Neural cell (in vitro differentiated cells): ENCODE results near the gene SLC13A3. TPM values are rescaled to one million over a fixed set of nuclear protein-coding genes. Genes with fewer than 3 reads are reported as not detected.

Experiments used
- H2AFZ ChIP-seq: fragments of 200-600, 300-800 bp; sonication (generic), shearing (Covaris generic); 2 replicates; pipeline ENCODE4 v1.6.0; 2014; ENCODE audit warnings: low read depth, mild to moderate bottlenecking, antibody characterized with exemption, low read length, moderate library complexity
- H3F3A ChIP-seq: fragments of 200-600 bp; shearing (Covaris generic); 2 replicates; pipeline ENCODE4 v1.6.1; 2016; ENCODE audit warnings: mild to moderate bottlenecking, moderate library complexity, mixed read lengths, antibody characterized with exemption, low read length; ENCODE audit not compliant: insufficient read depth, poor library complexity, severe bottlenecking
- H3K27ac ChIP-seq: fragments of 200-600, 300-800 bp; sonication (generic), shearing (Covaris generic); 2 replicates; pipeline ENCODE4 v1.5.1; 2014; ENCODE audit warnings: mild to moderate bottlenecking, low read length, moderate library complexity
- H3K27me3 ChIP-seq: fragments of 300-800, 200-600 bp; sonication (generic), shearing (Covaris generic); 2 replicates; pipeline ENCODE4 v1.6.0; 2014; ENCODE audit warnings: mild to moderate bottlenecking, low read depth, low read length, moderate library complexity; ENCODE audit not compliant: insufficient read depth
- H3K36me3 ChIP-seq: fragments of 300-800, 200-600 bp; sonication (generic), shearing (Covaris generic); 2 replicates; pipeline ENCODE4 v1.5.1; 2014; ENCODE audit warnings: mild to moderate bottlenecking, antibody characterized with exemption, low read length, moderate library complexity; ENCODE audit not compliant: insufficient read depth
- H3K4me2 ChIP-seq: fragments of 300-800, 200-600 bp; sonication (generic), shearing (Covaris generic); 2 replicates; pipeline ENCODE4 v1.6.0; 2014; ENCODE audit warnings: mild to moderate bottlenecking, low read length
- H3K4me3 ChIP-seq: fragments of 300-800, 200-600 bp; sonication (generic), shearing (Covaris generic); 2 replicates; pipeline ENCODE4 v1.5.1; 2014; ENCODE audit warnings: mild to moderate bottlenecking, low read length, moderate library complexity
- H3K79me2 ChIP-seq: fragments of 200-600 bp; shearing (Covaris generic); replicated peaks from 2 replicates; pipeline ENCODE4 v1.6.0; 2014; ENCODE audit warnings: mild to moderate bottlenecking, low read length, moderate library complexity; ENCODE audit not compliant: insufficient read depth
- H3K9ac ChIP-seq: fragments of 300-800, 200-600 bp; sonication (generic), shearing (Covaris generic); 2 replicates; pipeline ENCODE4 v1.6.1; 2016; ENCODE audit warnings: mild to moderate bottlenecking, low read length, mixed read lengths
- H3K9me2 ChIP-seq: fragments of 200-600 bp; shearing (Covaris generic); 2 replicates; pipeline ENCODE4 v1.6.1; 2016; ENCODE audit warnings: mild to moderate bottlenecking, low read length, mixed read lengths; ENCODE audit not compliant: insufficient read depth
- H3K9me3 ChIP-seq: fragments of 200-600, 300-800 bp; sonication (generic), shearing (Covaris generic); 2 replicates; pipeline ENCODE4 v1.6.1; 2016; ENCODE audit warnings: mild to moderate bottlenecking, mixed run types, low read length, moderate library complexity, mixed read lengths
- H4K20me1 ChIP-seq: fragments of 200-600 bp; shearing (Covaris generic); 2 replicates; pipeline ENCODE4 v1.6.1; 2016; ENCODE audit warnings: mild to moderate bottlenecking, mixed run types; ENCODE audit not compliant: insufficient read depth
- EP300 ChIP-seq: fragments of 450-650 bp; conservative IDR thresholded peaks from 2 replicates; pipeline ENCODE4 v1.6.1; 2014; ENCODE audit warnings: antibody characterized with exemption, mild to moderate bottlenecking, moderate library complexity; ENCODE audit not compliant: poor library complexity, severe bottlenecking
- EZH2 ChIP-seq: fragments of 200-600, 300-800 bp; shearing (Covaris generic), sonication (generic); IDR thresholded peaks from 2 replicates; pipeline ENCODE4 v1.6.1; 2014; ENCODE audit warnings: antibody characterized with exemption, low read length, borderline replicate concordance, mild to moderate bottlenecking; ENCODE audit not compliant: insufficient read depth, poor library complexity, severe bottlenecking
- MXI1 ChIP-seq: fragments of 450-650 bp; conservative IDR thresholded peaks from 2 replicates; pipeline ENCODE4 v1.6.1; 2014; ENCODE audit warnings: antibody characterized with exemption, mild to moderate bottlenecking; ENCODE audit not compliant: poor library complexity, severe bottlenecking
- POLR2AphosphoS5 ChIP-seq: IDR thresholded peaks from 2 replicates; pipeline ENCODE4 v1.6.1; 2012
- RAD21 ChIP-seq: fragments of 450-650 bp; conservative IDR thresholded peaks from 2 replicates; pipeline ENCODE4 v1.6.1; 2014; ENCODE audit warnings: antibody characterized with exemption, mild to moderate bottlenecking, moderate library complexity
- SMC3 ChIP-seq: fragments of 450-650 bp; conservative IDR thresholded peaks from 2 replicates; pipeline ENCODE4 v1.6.1; 2014; ENCODE audit warnings: antibody characterized with exemption, mild to moderate bottlenecking, moderate library complexity; ENCODE audit not compliant: poor library complexity
- TAF1 ChIP-seq: IDR thresholded peaks from 2 replicates; pipeline ENCODE4 v1.6.1; 2012; ENCODE audit warnings: low read depth
- polyA plus RNA-seq: library from polyadenylated mRNA; depleted of rRNA; stranded (reverse); fragments of >200 nt; gene quantifications from 2 replicates; pipeline ENCODE4 v1.2.3, GENCODE V29; 2014
- TF ChIP-seq, protein P1 (sequence below): IDR thresholded peaks from 2 replicates; pipeline ENCODE4 v1.6.1; 2012; ENCODE audit warnings: borderline replicate concordance
- TF ChIP-seq, protein P2 (sequence below): fragments of 450-650 bp; IDR thresholded peaks from 2 replicates; pipeline ENCODE4 v1.5.1; 2014; ENCODE audit warnings: antibody characterized with exemption, mild to moderate bottlenecking, moderate library complexity; ENCODE audit not compliant: poor library complexity, severe bottlenecking

Gene SLC13A3
- polyA plus RNA-seq, 1 donor from 2014 or later = 5.5 TPM

DNA sequence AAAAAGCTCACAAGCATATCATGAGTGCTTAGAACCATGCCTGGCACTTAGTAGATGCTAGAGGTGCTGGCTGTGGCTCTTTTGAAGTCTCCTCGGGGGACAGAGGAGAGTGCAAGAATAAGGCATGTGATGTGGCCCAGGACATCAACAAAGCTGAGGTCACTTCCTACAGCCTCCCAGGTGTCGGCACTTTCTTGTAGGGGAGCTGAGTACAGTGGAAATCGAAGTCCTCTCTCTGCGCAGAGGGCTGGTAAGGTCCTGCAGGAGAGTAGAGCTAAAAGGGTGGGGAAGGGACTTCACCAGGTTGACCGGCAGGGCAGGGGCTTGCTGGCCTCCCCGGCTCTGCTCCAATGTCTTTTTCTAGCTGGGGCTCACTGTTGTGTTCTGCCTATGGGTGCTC is 11.2 kb downstream of the SLC13A3 start:
- no peak for TF ChIP-seq TAF1
- TF ChIP-seq MXI1 = no peak
- no peak for TF ChIP-seq SMC3
- TF ChIP-seq EZH2 = no peak
- TF ChIP-seq EP300 = no peak
- TF ChIP-seq, protein P1, sequence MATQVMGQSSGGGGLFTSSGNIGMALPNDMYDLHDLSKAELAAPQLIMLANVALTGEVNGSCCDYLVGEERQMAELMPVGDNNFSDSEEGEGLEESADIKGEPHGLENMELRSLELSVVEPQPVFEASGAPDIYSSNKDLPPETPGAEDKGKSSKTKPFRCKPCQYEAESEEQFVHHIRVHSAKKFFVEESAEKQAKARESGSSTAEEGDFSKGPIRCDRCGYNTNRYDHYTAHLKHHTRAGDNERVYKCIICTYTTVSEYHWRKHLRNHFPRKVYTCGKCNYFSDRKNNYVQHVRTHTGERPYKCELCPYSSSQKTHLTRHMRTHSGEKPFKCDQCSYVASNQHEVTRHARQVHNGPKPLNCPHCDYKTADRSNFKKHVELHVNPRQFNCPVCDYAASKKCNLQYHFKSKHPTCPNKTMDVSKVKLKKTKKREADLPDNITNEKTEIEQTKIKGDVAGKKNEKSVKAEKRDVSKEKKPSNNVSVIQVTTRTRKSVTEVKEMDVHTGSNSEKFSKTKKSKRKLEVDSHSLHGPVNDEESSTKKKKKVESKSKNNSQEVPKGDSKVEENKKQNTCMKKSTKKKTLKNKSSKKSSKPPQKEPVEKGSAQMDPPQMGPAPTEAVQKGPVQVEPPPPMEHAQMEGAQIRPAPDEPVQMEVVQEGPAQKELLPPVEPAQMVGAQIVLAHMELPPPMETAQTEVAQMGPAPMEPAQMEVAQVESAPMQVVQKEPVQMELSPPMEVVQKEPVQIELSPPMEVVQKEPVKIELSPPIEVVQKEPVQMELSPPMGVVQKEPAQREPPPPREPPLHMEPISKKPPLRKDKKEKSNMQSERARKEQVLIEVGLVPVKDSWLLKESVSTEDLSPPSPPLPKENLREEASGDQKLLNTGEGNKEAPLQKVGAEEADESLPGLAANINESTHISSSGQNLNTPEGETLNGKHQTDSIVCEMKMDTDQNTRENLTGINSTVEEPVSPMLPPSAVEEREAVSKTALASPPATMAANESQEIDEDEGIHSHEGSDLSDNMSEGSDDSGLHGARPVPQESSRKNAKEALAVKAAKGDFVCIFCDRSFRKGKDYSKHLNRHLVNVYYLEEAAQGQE = no peak
- no peak for TF ChIP-seq POLR2AphosphoS5
- TF ChIP-seq, protein P2, sequence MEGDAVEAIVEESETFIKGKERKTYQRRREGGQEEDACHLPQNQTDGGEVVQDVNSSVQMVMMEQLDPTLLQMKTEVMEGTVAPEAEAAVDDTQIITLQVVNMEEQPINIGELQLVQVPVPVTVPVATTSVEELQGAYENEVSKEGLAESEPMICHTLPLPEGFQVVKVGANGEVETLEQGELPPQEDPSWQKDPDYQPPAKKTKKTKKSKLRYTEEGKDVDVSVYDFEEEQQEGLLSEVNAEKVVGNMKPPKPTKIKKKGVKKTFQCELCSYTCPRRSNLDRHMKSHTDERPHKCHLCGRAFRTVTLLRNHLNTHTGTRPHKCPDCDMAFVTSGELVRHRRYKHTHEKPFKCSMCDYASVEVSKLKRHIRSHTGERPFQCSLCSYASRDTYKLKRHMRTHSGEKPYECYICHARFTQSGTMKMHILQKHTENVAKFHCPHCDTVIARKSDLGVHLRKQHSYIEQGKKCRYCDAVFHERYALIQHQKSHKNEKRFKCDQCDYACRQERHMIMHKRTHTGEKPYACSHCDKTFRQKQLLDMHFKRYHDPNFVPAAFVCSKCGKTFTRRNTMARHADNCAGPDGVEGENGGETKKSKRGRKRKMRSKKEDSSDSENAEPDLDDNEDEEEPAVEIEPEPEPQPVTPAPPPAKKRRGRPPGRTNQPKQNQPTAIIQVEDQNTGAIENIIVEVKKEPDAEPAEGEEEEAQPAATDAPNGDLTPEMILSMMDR = no peak
- no peak for TF ChIP-seq RAD21

GRCh38 chr20:46639587-46639986 is 11.7 kb downstream of the SLC13A3 start:
- no peaks in the 10 kb centered on the region for H3K27me3 ChIP-seq
- no peak overlapping the region for H3K4me2 ChIP-seq
- no peaks in the 10 kb centered on the region for H3K9me3 ChIP-seq
- TF ChIP-seq, protein P1 = no peak
- TF ChIP-seq POLR2AphosphoS5 = no peak
- TF ChIP-seq EZH2 = no peak
- TF ChIP-seq TAF1 = no peak
- no peak for TF ChIP-seq MXI1
- TF ChIP-seq EP300 = no peak
- no peak for TF ChIP-seq SMC3
- TF ChIP-seq RAD21 = no peak
- TF ChIP-seq, protein P2 = no peak
- no peak overlapping the region for H3K9ac ChIP-seq
- no peak overlapping the region for H3K27ac ChIP-seq
- no peaks in the 10 kb centered on the region for H3K79me2 ChIP-seq
- H2AFZ ChIP-seq = no peak overlapping the region
- no peaks in the 10 kb centered on the region for H3F3A ChIP-seq
- no peaks in the 10 kb centered on the region for H3K36me3 ChIP-seq
- no peaks in the 10 kb centered on the region for H4K20me1 ChIP-seq
- H3K9me2 ChIP-seq = no peaks in the 10 kb centered on the region
- H3K4me3 ChIP-seq = no peak overlapping the region

More for the DNA sequence above, 11.2 kb downstream of the SLC13A3 start:
- H3K79me2 ChIP-seq = no peaks in the 10 kb centered on the region
- H3K9ac ChIP-seq = no peak overlapping the region
- H3K9me3 ChIP-seq = no peaks in the 10 kb centered on the region
- no peaks in the 10 kb centered on the region for H3F3A ChIP-seq
- H4K20me1 ChIP-seq = no peaks in the 10 kb centered on the region
- H3K9me2 ChIP-seq = no peaks in the 10 kb centered on the region
- no peak overlapping the region for H3K27ac ChIP-seq
- H2AFZ ChIP-seq = no peak overlapping the region
- H3K27me3 ChIP-seq = no peaks in the 10 kb centered on the region
- no peak overlapping the region for H3K4me3 ChIP-seq
- H3K36me3 ChIP-seq = no peaks in the 10 kb centered on the region
- no peak overlapping the region for H3K4me2 ChIP-seq
